Prostate gland (tissue), 2 donors: ENCODE results near the gene BLOC1S5. TPM values are rescaled to one million over a fixed set of nuclear protein-coding genes. Genes with fewer than 3 reads are reported as not detected.
"Not testable (repeated sequence)": the region's sequence is repeated elsewhere in the genome, so short reads cannot be mapped to it uniquely, and the experiment has no call there.

ENCODE experiments used
- DNase-seq: peaks from one replicate; pipeline ENCODE4 v3.0.0-alpha.2; 2019; ENCODE audit warnings: low spot score
- H3K27ac ChIP-seq, 2 donors: fragments of 200-600 bp; sonication (generic); 2 replicates each; pipeline ENCODE4 v1.5.1; 2017 to 2019
- H3K27me3 ChIP-seq: fragments of 200-600 bp; sonication (generic); replicated peaks from 2 replicates; pipeline ENCODE4 v1.5.1; 2019; ENCODE audit not compliant: insufficient read depth
- H3K36me3 ChIP-seq, 2 donors: fragments of 200-600 bp; sonication (generic); 1 replicate in 1 of 2; 2 replicates in 1 of 2; pipeline versions ENCODE4 v1.5.1 to v1.8.1; 2017 to 2019
- H3K4me1 ChIP-seq: fragments of 200-600 bp; sonication (generic); replicated peaks from 2 replicates; pipeline ENCODE4 v1.5.1; 2019
- H3K4me3 ChIP-seq, 2 donors: fragments of 200-600 bp; sonication (generic); 2 replicates each; pipeline ENCODE4 v1.5.1; 2017 to 2019
- H3K9me3 ChIP-seq: fragments of 200-600 bp; sonication (generic); 2 replicates; pipeline ENCODE4 v1.5.1; 2017
- POLR2A ChIP-seq: fragments of 450-650 bp; IDR thresholded peaks from one replicate; pipeline ENCODE4 v1.6.1; 2016; ENCODE audit warnings: antibody characterized with exemption, mild to moderate bottlenecking
- POLR2AphosphoS5 ChIP-seq: sonication (generic); formaldehyde crosslinking; IDR thresholded peaks from one replicate; pipeline ENCODE4 v1.6.1; 2017; ENCODE audit warnings: antibody characterized with exemption
- WGBS: methylation state at CpG from one replicate; pipeline ENCODE4 v1.1.5; 2018; 5-methylcytosine and 5-hydroxymethylcytosine counted together
- intact Hi-C: fragments of 100-400 bp; cut with DNase I; formaldehyde crosslinking; loops from one replicate; pipeline ENCODE4 v1.14.2; 2022
- total RNA-seq, 2 donors: library from RNA; depleted of rRNA; stranded (reverse); fragments of >200 nt; gene quantifications; one replicate each; pipeline ENCODE4 v1.1.0, GENCODE V29; 2016
- TF ChIP-seq, protein P1 (sequence below), 4 experiments: fragments of 200-600 bp in 2 of 4; fragments of 450-650 bp in 2 of 4; sonication (generic) in 2 of 4; IDR thresholded peaks; 1 replicate in 3 of 4; 2 replicates in 1 of 4; pipeline ENCODE4 v1.5.1; 2016 to 2019; ENCODE audit warnings: antibody characterized with exemption in 4 of 4, mild to moderate bottlenecking in 2 of 4, moderate library complexity in 2 of 4

The BLOC1S5 gene
- total RNA-seq, 2 donors from 2014 or later, result 9.5 to 13.0 TPM

DNA sequence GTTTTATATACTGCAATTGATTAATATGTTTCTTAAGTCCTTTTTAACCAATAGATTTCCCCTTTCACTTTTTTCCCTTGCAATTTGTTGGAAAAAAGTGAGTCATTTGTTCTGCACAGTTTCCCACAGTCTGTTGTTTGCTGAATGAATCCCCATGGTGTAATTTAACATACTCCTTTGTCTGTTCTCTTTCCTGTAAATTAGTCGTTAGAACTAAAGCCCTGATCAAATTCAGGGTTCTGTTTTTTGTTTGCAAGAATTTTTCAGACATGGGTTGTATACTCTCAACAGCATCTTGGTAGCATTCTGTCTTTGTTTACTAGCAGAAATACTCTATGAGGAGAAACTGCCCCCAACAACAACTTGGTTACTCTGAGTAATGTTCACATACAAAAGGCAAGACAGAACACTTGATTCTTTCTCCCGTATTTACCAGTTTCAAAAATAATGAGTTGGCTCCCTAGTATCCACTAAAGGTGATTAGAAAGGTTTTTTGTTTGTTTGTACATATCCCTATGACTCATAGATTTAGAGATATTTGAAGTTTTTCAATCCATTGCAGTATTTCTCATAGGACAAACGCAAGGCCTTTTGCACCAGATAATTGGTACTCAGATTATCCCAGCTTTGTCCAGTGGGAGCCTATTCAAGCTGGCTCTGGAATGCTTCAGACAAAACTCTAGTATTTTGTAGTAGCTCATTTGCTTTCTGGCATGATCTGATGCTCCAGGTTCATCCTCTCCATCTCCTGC, 16.5 kb downstream of the BLOC1S5 start:
- no peaks in the 10 kb centered on the region for H3K36me3 ChIP-seq
- intact Hi-C loops, result no loop called here
- no peak for TF ChIP-seq POLR2AphosphoS5
- no peak for TF ChIP-seq POLR2A
- TF ChIP-seq, protein P1, sequence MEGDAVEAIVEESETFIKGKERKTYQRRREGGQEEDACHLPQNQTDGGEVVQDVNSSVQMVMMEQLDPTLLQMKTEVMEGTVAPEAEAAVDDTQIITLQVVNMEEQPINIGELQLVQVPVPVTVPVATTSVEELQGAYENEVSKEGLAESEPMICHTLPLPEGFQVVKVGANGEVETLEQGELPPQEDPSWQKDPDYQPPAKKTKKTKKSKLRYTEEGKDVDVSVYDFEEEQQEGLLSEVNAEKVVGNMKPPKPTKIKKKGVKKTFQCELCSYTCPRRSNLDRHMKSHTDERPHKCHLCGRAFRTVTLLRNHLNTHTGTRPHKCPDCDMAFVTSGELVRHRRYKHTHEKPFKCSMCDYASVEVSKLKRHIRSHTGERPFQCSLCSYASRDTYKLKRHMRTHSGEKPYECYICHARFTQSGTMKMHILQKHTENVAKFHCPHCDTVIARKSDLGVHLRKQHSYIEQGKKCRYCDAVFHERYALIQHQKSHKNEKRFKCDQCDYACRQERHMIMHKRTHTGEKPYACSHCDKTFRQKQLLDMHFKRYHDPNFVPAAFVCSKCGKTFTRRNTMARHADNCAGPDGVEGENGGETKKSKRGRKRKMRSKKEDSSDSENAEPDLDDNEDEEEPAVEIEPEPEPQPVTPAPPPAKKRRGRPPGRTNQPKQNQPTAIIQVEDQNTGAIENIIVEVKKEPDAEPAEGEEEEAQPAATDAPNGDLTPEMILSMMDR (IDR thresholded peaks at IDR 0.05), result no peak
- no peaks in the 10 kb centered on the region for H3K4me1 ChIP-seq
- no peak overlapping the region for H3K4me3 ChIP-seq
- no peaks in the 10 kb centered on the region for H3K9me3 ChIP-seq
- WGBS, result 71% methylated on average over 3 of the region's 3 CpGs
- no peak overlapping the region for H3K27ac ChIP-seq
- no peak for DNase-seq
- no peaks in the 10 kb centered on the region for H3K27me3 ChIP-seq

DNA sequence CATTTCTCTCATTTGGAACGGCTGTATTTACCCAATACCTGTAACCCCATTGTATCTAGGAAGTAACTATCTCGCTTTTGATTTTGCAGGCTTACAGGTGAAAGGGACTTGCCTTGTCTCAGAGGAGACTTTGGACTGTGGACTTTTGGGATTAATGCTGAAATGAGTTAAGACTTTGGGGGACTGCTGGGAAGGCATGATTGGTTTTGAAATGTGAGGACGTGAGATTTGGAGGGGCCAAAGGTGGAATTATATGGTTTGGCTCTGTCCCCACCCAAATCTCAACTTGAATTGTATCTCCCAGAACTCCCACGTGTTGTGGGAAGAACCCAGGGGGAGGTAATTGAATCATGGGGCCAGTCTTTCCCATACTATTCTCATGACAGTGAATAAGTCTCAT, 18.4 kb downstream of the BLOC1S5 start:
- DNase-seq, intact Hi-C loops: not testable (repeated sequence)

DNA sequence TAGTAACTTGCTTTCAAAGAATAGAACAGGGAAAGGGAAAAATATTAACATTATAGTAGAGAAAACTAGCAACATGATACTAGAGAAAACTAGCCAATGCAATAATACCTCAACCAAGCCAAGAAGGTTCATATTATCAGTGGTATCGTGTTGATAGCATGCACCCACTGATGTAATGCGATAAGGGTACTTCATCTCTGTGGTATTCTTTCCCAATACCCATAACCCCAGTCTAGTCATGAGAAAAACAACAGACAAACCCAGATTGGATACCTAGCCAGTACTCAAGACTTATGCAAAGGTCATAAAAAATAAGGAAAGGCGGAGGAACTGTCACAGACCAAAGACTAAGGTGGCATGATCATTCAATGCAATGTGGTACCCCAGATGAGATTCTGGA, 21.0 kb downstream of the BLOC1S5 start:
- 64% methylated on average over 3 of the region's 3 CpGs for WGBS
- Histone ChIP-seq H3K27ac (no peak overlapping the region), H3K9me3 (no peaks in the 10 kb centered on the region), H3K27me3 (no peaks in the 10 kb centered on the region), H3K36me3 (no peaks in the 10 kb centered on the region), H3K4me1 (no peaks in the 10 kb centered on the region), H3K4me3 (no peak overlapping the region)
- no peak for DNase-seq
- TF ChIP-seq, protein P1 (IDR thresholded peaks at IDR 0.05), result no peak
- TF ChIP-seq POLR2AphosphoS5 (no peak), POLR2A (no peak)
- intact Hi-C loops, result no loop called here

More for the DNA sequence above, 18.4 kb downstream of the BLOC1S5 start:
- H3K9me3 ChIP-seq, H3K36me3 ChIP-seq, H3K4me1 ChIP-seq, H3K27me3 ChIP-seq, H3K4me3 ChIP-seq, H3K27ac ChIP-seq: not testable (repeated sequence)
- WGBS, result 94% methylated on average over 4 of the region's 4 CpGs

DNA sequence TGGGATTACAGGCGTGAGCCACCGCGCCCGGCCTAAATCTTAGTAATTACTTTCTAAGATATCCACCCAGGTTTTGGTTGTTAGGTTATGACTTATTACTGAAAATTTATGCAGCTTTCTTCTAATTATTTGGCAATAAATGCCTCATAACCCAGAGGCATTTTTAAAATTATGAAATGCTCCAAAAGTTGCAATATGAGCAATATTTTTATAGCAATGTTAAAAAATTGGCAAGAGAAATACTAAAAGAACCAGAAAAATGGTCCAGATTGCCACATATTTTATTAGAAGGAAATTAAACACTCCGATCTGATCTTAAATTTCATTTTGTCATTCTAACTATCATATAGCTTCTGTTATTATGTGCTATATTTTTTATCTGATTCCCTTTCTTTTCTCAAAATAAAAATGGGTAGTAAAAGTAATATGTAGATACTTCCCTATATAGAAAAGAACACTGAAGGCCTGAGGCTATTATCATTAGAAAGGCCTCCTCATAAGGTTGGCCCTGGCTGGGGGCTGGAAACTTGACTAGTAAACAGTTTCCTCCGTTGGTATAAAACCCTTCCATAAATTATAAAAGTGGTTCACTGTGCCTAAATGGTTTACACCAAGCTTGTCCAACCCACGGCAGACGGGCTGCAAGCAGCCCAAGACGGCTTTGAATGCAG, 22.1 kb downstream of the BLOC1S5 start:
- no peaks in the 10 kb centered on the region for H3K9me3 ChIP-seq
- no peaks in the 10 kb centered on the region for H3K27me3 ChIP-seq
- no peak overlapping the region for H3K4me3 ChIP-seq
- H3K4me1 ChIP-seq, result no peaks in the 10 kb centered on the region
- TF ChIP-seq POLR2A (no peak), POLR2AphosphoS5 (no peak)
- TF ChIP-seq, protein P1 (IDR thresholded peaks at IDR 0.05), result no peak
- intact Hi-C loops, result no loop called here
- no peaks in the 10 kb centered on the region for H3K36me3 ChIP-seq
- WGBS, result 75% methylated on average over 9 of the region's 9 CpGs
- H3K27ac ChIP-seq, result no peak overlapping the region
- no peak for DNase-seq

- H3K36me3 ChIP-seq, H3K4me3 ChIP-seq, intact Hi-C loops, H3K27me3 ChIP-seq, H3K9me3 ChIP-seq, H3K4me1 ChIP-seq, DNase-seq, H3K27ac ChIP-seq: not testable (repeated sequence)
- WGBS, result 97% methylated on average over 3 of the region's 3 CpGs
Measured at GRCh38 chr6:8034107-8034506, 30.1 kb downstream of the BLOC1S5 start.

DNA sequence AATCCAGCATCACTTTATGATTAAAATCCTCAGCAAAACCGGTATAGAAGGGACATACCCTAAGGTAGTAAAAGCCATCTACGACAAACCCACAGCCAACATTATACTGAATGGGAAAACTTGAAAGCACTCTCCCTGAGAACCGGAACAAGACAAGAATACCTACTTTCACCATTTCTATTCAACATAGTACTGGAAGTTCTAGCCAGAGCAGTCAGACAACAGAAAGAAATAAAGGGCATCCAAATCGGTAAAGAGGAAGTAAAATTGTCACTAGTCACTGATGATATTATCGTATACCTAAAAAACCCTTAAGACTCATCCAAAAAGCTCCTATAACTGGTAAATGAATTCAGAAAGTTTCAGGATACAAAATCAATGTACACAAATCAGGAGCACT, 33.3 kb downstream of the BLOC1S5 start:
- Histone ChIP-seq H3K27me3 (no peaks in the 10 kb centered on the region), H3K4me1 (no peaks in the 10 kb centered on the region), H3K36me3 (no peaks in the 10 kb centered on the region), H3K27ac (no peak overlapping the region), H3K4me3 (no peak overlapping the region), H3K9me3 (no peaks in the 10 kb centered on the region)
- DNase-seq, result no peak
- WGBS, result 86% methylated on average over 5 of the region's 5 CpGs
- TF ChIP-seq POLR2A (no peak), POLR2AphosphoS5 (no peak)
- TF ChIP-seq, protein P1 (IDR thresholded peaks at IDR 0.05), result no peak
- intact Hi-C loops, result no loop called here
